MM.1S (cell line): Measurements from ENCODE around the gene CNTLN.

ENCODE experiments used
- CTCF ChIP-seq: fragments of 300-600 bp; sonication (generic); IDR thresholded peaks from 2 replicates; pipeline ENCODE4 v1.5.1; 2016; ENCODE audit warnings: antibody characterized with exemption, low read length, mixed read lengths
- EZH2 ChIP-seq: fragments of 300-600 bp; sonication (generic); optimal IDR thresholded peaks from 2 replicates; pipeline ENCODE3; 2017; ENCODE audit warnings: low read depth, mild to moderate bottlenecking, antibody characterized with exemption, low read length, mixed read lengths
- EZH2phosphoT487 ChIP-seq: fragments of 300-600 bp; sonication (generic); IDR thresholded peaks from 2 replicates; pipeline ENCODE4 v1.6.1; 2018; ENCODE audit warnings: antibody characterized with exemption, low read length

GRCh38 chr9:17130291-17130690 is 4.5 kb upstream of the CNTLN start:
- no peak for TF ChIP-seq CTCF
- TF ChIP-seq EZH2, result no peak
- TF ChIP-seq EZH2phosphoT487, result no peak
